LoVo (cell line): ENCODE data around the gene TARBP1.
A peak's percentile ranks its signal among the peaks of the same experiment; 100 is the strongest.
"Not testable (repeated sequence)": the region's sequence is repeated elsewhere in the genome, so short reads cannot be mapped to it uniquely, and the experiment has no call there.

Experiments used
- DNase-seq: peaks from one replicate; pipeline ENCODE4 v3.0.0-alpha.2; 2016; ENCODE audit warnings: low spot score

TARBP1 gene

DNA sequence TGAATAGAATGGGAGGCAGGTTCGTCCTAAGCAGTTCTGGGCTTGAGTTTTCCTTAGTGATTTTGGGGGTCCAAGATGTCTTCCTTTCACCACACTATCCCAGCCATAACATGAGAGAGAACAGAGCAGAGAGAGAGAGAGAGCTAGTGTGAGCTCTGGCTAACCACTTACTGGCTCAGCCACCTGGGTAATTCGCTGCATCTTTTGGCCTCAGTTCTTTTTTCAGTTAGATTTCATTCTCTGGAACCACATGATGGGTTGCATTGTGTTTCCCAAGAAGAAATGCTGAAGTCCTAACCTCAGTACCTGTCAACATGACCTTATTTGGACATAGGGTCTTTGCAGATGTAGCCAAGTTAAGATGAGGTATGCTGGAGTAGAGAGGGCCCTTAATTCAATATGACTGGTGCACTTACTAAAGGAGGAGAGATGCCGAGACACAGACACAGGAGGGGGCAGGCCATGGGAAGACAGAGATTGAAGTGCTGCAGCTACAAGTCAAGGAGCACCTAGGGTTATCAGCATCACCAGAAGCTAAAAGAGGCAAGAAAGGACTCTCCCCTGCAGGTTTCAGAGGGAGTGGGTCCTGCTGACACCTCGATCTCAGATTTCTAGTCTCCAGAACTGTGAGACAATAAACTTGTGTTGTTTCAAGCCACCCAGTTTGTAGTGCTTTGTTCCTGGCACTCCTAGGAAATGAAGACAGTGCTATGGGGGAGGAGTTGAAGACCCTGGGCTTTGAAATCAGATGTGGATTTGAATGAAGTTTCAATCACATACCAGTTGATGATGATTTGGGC lies 26.2 kb upstream of the TARBP1 start:
- DNase-seq, result no peak

DNA sequence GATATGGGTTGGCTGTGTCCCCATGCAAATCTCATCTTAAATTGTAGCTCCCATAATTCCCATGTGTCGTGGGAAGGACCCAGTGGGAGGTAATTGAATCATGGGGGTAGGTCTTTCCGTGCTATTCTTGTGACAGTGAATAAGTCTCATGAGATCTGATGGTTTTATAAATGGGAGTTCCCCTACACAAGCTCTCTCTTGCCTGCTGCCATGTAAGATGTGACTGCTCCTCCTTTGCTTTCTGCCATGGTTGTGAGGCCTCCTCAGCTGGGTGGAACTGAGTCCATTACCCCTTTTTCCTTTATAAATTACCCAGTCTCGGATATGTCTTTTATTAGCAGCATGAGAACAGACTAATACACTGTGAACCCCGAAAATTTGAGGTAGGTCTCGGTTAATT lies 25.3 kb upstream of the TARBP1 start:
- not testable (repeated sequence) for DNase-seq

DNA sequence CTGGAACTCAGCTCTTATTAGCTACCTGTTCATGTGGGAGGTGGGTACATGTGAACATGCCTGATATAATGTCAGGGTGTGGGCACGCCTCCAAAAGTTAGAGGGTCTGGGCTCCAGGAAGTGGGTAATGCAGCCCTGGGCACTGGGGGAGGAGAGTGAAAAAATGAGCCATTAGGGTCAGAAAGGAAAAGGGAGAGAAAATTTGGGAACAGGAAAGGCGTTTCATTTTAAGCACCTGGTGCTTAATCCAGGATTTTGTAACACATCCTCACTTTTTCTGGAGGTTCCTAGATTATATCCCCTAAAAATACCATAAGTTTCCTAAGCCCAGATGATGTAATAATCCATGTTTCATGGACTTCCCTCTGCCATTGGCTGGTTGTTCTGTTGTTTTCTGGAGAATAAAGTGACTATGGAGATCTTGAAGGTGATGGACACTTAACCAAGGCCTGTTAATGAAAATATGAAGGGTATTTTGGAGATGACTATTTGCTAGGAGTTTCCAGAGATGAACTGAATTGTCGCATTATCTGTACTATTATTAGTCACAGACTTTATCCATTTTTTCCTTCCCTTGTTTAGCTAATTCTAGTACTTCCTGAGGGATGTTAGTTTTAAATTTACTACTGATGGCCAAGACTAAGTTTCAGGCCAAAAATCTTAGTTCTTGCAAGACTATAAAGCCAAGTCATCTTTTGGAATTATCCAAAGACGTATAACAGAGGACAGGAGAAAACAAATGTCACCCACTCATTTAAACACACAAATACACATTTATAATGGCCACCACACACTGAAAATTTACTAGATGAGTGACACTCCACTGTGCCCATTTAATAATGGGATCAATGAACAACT lies 24.4 kb upstream of the TARBP1 start:
- DNase-seq, result no peak

DNA sequence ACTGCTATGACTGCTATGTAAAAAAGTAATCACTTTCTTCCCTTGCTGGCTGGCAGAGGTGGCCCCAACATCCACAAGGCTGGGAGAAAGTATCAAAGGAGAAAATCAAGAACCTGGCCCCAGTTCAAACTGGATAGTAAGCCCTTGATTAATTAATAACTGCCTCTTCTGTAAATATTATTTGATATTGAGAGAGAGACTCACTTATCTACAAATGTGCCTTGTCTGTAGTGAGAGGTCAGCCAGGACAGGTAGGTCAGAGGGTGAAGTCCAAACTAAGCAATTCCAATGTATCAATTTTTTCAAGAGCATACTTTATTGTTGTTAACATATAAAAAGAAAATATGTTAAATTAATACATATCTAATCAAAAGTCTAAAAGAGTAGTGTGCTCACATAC lies 23.8 kb upstream of the TARBP1 start:
- DNase-seq, result no peak

DNA sequence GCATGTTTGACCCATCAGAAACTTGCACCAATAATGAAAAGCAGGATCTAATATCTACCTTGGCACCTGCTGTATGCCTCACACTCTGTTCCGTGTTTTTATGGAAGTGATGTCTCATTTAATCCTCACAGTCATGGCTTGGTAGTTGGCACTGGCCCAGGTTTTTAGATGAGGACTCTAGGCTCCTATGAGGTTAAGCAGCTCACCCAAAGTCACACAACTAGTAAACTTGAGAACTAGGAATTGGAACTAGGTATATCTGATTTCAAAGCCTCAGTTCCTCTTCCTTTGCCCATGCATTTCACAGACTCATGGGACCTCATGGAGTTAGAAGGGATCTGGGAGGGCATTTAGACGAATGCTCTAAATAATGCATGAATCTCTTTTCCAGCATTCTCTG lies 21.3 kb upstream of the TARBP1 start:
- peak; percentile 11 for DNase-seq

DNA sequence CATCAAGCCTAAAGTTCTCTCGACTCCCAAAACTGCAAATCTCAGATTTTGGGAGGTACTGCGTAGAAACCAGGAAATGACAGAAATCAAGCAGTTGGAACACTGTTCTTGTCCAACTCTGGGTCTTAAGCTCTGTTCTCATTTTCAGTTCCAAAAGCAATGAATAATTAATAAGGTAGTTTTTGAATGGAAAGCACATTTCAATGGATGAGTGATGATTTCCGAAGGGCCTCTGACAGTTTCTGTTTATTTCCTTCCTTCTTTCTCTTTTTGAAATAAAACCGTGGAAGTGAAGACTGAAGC lies 20.9 kb upstream of the TARBP1 start:
- DNase-seq, result no peak

DNA sequence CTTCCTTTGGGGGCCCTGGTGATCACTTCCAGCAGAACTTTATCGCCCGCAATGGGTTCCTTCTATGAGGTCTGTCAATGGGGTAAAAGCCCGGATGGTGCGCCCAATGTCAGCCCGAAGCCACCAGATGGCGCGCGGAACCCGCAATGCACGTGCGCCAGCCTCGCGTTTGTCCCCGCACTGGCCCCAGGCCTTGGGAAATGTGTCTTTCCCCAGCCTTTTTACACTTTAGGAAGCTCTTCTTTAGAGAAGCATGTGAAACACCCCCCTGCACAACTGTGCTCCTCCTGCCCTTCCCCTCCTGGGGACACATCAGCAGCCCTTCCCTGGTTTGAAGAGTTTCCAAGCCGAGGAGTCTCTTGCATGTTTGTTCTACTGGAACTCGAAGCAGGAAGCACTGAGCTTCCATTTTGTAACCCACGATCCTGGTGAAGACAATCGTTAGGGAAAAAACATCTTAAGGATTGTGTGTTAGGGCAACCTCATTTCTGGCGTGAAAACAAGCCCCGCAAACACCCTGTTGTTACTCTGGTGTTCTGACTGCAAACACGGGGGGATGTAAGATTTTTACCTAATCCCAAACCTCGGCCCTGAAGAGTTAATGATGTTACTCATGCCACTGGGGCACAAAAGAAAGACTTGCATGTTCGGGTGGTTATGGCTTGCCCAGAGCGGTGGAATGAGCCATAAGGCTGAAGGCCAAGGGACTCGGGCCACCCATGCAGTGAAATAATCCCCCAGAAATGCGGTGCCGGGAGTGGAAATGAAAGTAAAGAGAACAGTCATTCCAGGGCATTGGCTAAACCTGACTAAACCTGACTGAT lies 20.4 kb upstream of the TARBP1 start:
- peak; percentile 84 for DNase-seq

DNA sequence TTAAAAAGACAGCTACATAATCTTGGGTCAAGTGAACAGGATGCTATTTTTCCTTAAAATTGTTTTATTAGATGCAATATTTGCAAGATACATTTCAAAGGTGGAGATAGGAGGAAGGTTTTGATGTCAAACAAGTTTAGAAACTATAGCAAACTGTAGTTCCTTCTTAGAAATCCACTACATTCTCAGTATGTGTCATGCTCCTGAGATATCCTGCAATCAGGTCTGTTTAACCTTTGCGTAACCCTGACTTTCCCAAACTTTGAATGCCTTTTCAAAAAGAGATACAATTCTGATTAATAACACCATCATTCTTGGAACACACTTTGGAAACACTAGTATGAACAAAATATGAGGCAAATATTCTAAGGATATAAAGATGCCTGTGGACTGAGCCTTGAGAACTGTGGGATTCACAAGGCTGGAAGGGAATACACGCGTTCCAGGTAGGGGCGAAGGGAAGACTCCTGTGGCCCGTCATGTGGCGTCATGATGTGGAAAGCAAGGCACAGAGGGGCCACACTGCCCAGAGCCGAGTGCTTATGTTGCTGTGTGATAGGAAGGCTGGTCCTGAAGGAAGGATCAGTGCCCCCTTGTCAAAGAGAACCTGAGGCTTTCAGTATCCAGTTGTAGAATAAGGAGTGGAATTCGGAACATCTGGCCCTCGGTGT lies 19.6 kb upstream of the TARBP1 start:
- no peak for DNase-seq

DNA sequence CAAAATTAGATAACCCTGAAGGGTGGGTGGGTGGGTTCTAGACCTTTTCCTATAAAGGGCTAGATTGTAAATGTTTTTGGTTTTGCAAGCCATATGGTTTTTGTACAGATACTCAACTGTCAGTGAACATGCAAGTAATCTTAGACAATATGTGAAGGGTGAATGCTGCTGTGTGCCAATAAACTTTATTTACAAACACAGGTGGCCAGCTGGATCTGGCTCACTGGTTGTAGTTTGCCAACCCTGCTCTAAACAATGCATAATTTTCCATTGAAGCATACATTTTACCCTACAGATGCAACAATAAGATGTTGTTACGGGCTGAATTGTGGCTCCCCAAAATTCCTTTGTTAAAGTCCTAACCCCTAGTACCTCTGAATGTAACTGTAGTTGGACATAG lies 18.6 kb upstream of the TARBP1 start:
- DNase-seq, result no peak

DNA sequence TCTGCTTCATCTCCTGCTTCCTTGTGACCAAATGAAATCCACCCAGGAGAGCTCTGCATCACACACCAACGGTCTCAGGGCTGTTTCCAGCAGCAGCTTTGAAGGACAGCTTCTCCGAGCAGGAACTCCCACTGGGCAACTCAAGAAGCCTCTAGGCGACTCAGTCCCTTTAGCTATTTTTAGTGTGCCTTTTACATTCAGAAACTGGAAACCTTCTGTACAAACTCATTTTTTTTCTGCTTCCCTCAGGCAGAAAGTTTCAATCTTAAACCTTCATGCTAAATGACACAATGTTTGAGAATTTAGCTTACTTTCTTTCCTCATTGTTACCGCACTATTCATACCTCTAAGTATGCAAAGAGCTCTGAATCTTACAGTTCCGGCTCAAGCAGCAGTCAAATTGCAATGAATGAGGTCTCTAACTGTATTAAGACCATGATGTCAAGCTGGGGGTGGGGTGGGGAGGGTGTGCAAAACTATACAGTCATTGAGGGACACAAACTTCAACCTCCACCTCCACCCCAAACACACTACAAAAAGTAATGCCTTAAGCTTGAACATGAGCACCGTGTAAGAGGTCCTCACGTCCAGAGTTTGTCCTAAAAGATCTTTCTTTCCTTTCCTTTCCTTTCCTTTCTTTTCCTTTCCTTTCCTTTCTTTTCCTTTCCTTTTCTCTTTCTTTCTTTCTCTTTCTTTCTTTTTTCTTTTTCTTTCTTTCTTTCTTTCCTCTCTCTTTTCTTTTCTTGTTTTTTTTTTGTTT lies 16.4 kb upstream of the TARBP1 start:
- DNase-seq, result no peak

DNA sequence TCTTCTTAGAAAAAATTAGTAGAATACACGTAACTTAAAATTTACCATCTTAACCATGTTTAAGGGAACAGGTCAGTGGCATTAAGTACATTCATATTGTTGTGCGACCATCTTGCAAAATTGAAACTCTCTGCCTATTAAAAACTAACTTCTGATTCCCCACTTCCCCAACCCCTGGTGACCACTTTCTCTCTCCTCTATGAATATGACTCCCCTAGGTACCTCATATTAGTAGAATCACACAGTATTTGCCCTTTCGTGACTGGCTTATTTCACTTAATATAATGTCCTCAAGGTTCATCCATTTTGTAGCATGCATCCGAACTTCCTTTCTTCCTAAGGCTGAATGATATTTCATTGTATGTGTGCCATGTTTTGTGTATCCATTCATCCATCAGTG lies 15.1 kb upstream of the TARBP1 start:
- DNase-seq, result no peak

DNA sequence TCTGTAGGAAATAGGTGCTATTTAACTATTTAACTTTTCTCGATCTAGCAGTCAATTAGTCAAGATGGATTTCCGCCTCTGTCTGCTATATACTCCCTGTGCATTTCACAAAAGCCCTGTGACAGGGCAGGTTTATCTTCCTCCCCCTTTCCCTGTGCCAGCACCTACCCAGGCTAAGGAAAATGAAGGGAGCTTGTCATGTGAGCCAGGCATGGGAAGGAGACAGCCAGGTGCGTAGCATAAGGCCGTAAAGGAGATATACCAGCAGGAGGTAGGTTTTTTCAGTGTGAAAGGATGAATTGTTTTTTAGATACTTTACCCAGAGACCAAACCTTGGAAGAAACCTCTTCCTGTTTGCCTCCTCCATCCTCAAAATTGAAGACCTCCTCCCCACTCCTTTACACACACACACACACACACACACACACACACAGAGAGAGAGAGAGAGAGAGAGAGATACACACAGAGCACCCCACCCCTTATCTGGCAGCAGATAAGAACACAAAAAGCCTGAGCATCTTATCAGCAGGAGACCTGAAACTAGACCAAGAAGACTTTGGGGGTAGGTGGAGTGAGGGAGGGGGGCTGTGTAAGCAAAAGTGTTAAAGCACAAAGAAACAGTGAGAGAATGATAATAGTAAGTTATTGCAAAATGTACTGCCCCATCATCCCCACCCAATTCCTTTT lies 12.0 kb upstream of the TARBP1 start:
- DNase-seq, result no peak

DNA sequence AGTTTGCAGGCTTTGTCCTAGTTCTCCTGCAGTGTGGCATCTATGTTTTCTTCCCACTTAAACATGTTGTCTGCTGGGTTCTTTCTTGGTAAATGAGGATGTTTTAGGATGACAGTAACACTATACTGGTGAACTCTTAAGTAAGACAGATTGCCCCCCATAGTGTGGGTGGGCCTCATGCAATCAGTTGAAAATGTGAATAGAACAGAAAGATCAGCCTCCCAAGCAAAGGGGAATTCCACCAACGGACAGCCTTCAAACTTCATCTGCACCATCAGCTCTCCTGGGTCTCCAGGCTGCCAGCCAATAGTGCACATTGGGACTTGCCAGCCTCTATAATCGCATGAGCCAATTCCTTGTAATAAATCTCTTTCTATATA lies 10.7 kb upstream of the TARBP1 start:
- no peak for DNase-seq

DNA sequence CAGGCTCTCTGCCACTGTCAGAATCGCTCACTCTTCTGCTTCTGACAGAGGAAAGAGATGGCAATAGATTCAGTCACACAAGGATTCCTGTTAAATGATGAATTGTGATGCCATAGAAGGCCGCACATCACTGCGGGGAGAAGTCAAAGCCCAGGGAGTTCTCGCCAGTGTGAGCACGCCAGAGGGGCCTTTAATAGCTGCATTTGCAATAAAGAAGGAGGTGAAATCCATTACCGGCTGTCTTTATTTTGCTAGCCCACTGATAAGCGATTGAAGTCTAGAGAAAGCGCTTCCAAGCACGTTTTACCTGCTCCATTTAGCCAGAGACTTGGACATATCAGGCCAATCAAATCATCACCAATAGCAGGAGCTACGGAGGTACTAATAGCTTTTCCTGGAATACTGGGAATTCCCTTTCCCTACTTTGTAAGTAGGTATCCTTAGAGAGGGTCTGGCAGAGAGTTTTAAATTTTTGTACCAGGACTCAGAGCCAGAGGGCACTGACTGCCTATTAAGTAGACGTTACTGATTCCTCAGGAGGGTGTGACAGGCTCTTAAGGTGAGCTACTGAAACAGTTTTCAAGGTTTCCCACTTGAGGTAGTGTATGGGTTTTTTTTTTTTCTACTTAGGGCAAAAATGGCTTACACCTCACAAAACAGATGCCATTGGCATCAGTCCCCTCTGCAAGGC lies 10.2 kb upstream of the TARBP1 start:
- DNase-seq, result no peak

DNA sequence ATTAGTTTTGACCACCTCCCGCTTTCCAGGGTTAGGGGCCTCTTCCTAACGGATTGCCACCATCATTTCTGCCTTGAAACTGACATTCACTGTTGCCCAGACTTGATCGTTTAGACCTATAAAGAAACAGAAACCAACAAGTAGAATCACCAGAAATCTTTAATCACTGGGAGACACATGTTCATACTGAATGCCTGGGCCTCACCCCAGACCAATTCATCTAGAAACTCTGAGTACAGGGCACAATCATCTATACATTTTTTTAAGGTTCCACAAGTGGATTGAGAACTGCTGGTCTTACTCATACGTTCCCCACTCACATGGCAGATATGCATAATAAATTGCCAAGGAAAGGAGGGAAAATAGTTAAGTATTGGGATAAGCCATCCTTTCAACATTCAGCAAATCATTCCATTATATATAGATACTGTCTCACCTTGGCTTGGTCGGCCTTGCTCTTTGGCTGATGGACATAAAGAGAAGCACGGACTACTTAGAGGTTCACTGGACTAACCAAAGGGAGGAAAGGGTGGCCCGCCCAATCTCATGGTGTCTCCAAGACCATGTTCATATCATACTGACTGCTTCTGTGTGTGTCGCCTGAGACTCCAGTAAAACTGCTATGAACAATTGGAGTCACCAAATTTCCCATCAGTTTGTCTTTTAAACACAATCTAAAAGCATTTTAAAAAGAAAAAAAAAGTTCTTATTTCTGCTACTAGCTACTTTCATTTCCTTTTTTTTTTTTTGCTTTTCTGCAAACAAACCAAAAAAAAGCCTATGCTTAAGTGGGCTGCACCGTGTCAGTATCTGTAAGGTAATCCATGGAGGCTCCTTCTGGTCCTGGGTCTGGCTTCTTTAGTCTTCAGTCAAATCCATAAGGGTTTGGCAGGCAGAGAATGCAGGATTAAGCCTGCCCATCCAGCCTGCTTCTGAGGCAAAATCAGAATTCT lies 9.4 kb upstream of the TARBP1 start:
- DNase-seq, result no peak

DNA sequence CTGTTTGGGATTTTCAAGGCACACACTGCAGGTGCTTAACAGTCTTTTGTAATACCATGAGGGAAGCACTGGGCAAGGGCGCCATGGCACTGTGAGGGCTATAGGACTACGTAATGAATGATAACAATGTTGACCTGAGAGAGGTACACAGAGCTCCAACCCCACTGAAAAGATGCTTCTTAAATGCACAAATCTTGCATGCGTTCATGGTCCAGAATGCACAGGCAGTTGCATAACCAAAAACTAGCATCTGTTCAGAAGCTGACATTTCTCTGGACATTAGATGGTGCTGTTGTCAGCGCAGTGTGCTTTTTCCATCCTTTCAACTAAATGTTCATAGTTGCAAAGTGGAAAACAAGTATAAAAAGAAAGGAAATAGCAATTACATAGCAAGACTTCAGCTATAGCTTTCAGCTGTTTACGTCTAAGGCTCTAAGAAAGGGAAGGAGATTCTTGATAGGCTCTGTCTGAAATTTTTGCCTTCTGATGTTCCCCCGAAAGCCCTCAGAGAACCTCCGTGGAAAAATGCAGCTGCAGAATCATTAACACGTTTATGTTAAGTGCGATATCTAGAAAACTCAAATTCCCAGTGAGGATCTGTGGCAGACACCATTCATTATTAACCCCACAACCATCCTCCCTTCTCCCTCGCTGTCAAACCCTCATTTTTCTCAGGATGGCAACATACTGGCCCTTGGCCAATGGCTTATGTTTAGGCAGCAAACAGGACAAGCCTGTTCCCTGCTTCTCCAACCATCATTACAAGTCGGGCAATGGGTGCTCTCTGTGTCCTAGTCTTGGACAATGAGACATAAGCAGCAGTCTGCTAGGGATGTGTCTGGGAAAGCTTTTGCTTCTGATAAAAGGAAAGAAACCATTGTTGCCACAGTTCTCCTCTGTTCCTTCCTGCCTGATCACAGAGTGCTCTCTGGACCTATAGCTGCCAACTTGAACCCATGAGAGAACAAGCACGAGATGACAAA lies 8.2 kb upstream of the TARBP1 start:
- DNase-seq, result no peak

DNA sequence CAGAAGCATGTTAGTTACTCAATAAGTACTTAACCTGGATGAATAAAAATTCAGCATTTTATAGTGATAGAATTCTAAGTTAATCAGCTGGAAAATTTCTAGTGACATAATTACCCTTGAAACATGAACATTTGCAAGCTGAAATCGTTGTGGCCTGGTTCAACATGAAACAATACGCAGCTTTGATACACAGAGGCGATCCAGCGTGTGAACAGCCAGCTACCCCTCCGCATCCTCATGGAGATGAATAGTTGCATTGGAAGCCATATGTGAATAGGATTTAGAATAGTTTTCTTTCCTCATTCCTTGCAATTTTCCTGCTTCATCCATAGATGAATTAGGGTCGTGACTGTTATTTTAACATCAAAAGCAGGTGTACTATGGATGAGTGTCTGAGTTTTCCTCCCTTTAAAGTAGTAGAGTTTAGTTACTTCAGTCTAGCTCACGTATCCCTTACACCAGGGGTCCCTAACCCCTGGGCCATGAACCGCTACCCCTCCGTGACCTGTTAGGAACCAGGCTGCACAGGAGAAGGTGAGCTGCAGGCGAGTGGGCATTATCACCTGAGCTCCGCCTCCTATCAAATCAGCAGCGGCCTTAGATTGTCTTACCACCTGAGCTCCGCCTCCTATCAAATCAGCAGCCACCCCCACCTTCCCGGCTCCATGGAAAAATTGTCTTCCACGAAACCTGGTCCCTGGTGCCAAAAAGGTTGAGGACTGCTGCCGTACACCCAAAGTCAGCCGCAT lies 6.2 kb upstream of the TARBP1 start:
- no peak for DNase-seq
